D341Med (cell line): Measurements from ENCODE around the gene MRPL22.
"Not testable (repeated sequence)": the region's sequence is repeated elsewhere in the genome, so short reads cannot be mapped to it uniquely, and the experiment has no call there.

Experiments
- DNase-seq: peaks from one replicate; pipeline ENCODE4 v3.0.0; 2012; ENCODE audit warnings: low spot score

MRPL22 gene

DNA sequence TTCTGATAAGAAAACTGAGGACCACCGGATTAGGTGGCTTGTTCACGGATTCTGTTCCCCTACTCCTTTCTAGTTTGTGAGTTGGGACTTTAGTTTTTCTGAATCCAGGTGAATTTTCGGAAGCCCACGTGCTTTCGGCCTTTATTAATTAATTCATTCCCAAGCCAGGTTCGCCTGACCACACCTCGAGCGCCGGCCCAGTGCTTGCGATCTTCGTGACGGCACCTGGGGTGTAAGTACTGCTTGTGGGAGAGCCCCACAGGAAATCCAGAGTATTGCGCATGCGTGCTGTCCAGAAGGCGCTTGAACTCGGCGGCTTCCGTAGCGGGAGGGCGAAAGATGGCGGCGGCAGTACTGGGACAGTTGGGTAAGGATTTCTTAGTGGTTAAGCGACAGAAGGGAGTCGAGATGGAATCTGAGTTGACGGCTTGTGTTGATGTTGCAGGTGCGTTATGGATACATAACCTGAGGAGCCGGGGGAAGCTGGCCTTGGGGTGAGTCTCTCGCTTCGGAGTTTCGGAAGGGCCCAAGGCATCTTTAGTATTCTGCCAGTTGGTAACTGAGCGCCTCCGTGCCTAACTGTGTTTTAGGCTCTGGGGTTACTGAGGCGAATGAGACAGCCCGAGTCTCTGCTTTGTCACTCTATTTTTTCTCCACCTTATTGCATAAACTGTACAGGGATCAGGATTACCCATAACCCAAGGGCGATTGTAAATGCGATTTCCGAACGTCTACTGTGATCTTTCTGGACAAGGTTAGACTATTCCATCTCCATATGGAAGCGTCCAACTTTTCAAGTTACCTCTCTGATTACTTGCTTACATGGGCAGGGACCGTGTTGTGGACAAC is at the start of gene MRPL22:
Gene MRPL22 (plus strand): TSS at position 302 of the 849 bp plus-strand sequence. CDS start 38 bp downstream, at position 340.
- peak; percentile 90 for DNase-seq

DNA sequence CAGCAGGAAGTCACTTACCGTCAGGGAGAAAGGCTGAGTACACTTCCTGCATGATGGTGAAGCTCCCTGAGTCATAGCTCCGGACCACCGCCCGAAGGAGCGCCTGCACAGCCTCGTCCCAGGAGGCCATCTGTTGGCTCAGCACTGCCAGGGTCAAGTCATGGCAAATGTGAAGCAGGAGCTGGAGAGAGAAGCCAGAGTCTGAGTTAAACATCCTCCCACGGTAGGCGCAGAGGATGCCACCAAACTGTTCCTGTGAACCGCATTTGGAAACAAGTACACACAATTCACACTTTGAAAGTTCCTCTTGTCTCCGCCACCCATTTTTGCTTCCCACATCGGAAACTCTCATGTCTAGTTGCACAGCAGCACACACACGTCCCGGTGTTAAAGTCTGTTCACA is 48.5 kb upstream of the MRPL22 start:
- DNase-seq = no peak

DNA sequence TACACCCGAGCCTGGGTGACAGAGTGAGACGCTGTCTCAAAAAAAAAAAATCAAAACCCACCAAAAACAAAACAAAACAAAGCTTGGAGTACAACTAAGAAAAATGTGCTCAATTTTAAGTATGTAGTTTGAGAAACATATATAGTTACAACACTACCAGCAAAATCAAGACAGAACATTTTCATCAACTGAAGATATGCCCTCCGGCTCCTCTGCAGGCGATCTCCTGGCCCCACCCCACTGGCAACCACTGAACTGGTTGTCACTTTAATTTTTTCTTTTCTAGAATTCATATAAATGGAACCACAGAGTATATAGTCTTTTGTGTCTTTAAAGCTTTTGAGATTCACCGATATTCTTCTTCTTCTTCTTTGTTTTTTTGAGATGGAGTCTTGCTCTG is 47.5 kb upstream of the MRPL22 start:
- DNase-seq = no peak

DNA sequence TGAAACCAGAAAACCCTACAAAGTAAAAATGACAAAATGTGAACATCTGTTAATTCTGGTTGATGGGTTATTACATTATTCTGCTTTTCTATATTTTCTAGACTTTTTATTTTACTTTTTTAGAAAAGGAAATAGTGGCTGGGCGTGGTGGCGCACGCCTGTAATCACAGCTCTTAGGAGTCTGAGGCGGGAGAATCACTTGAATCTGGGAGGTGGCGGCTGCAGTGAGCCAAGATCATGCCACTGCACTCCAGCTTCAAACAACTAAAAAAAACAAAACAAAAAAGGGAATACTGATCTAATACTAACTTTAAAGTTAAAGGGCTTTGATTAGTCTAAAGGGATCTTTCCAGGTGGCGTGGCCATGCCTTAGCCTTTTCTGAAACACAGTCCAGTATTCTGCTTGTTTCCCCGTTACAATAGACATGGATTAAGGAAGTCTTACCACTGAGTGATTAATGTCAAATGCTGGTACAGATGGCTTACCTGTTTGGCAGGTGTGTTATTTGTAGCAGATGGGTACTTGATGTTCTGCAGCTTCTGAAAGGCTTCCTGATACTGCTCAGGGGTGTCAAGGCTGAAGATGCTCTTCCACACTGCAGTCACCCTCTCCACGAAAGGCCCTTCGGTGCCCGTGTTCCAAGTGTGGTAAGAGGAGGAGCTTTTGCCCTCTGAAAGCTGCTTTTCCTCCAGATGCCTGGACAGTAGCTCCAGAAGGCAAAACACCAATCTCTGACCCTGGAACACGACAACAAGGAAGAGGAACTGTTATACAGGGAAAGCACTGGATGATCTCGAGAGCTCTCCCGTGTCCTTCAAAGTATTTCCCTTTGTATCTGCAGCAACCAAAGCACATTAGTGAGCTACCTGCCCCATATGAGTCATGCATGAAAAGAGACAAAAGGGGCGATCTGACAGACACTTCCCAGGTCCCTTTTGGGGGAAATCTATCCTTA is 45.0 kb upstream of the MRPL22 start:
- no peak for DNase-seq

DNA sequence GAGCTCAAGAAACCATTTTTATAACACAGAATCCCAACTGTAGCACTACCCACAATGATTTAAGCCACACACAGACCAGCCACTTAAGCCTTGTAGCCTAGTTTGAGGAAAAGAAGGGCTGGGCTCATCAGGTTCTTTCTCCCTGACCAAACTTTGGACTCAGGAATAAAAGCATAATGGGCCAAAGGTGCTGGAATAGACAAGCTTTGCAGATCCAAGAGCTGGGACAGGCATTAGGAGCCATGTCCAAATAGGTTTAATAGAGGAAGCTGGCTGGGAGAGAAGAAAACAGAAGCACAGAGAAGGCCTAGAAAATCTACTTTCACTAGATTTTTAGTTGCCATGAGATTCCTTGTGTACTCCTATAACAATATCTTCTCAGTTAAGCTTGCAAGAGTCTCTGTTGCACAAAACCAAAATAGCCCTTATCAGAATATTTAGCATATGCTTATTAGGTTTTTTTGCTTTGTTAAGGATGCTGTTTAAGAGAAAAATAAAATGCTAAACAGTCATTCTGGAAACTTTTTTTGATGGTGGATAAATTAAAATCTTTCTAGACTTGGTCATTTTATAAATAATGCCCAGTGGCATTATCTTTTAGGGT is 44.2 kb upstream of the MRPL22 start:
- DNase-seq = no peak

DNA sequence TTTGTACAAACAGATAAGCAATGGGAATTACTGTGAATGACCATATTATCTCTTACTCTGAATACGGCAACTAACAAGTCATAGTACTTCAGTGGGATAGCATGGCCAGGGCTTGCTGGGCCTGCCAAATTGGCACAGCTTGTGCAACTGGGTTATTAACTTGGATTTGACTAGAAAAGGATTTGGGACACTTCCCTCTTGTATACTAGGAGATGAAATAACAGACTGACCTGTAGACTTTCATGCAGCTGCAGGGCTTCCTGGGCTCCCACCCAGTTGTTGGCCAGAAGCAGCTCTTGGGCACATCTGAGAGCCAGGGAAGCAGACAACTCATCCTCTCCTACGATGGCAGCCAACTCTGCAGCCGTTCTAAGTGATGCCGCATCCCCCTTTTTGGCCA is 42.7 kb upstream of the MRPL22 start:
- no peak for DNase-seq

DNA sequence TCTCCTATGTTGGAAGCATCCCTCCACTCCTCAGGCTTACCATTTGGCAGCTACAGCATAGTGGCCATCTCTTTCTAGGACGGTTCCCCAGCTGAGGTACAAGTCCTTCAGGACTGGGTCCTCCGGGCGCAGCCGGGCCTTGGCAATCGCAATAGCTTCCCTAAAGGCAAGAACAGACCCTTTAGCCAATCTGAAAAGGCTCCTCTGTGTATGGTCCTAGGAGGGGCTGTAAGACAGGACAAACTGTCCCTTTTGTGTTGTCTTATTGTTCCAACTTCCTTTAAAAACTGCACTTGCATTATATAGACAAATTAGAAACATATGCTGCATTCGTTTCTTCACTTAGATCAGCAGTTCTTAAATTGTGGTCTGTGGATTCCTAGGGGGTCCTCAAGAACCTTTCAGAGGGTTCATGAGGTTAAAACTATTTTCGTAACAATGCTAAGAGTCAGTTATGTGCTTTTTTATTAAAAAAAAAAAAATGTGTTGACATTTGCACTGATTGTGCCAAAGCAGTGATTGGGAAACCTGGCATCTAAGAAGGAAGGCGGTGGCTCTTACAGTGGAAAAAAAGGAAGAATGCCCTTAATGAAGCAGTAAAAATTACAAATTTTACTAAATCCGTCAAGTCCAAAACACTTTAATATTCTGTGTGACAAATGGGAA is 41.6 kb upstream of the MRPL22 start:
- no peak for DNase-seq

DNA sequence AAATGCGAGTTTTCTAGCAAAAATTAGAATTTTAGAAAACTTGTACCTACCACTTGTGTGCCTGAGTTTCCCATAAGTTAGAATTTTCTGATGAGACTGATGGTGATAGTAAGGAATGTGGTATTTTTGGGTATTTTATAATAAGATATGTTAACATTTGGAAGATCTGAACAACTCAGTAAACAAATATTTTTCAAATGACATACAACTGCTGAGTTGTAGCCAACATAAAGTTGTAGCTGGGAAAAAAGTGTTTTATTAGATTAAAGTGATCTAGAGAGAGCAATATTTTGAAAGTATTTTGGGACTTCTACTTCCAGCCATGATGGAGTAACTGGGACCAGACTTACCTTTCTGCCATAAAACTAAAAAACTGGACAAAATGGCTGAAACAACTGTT is 40.8 kb upstream of the MRPL22 start:
- no peak for DNase-seq

DNA sequence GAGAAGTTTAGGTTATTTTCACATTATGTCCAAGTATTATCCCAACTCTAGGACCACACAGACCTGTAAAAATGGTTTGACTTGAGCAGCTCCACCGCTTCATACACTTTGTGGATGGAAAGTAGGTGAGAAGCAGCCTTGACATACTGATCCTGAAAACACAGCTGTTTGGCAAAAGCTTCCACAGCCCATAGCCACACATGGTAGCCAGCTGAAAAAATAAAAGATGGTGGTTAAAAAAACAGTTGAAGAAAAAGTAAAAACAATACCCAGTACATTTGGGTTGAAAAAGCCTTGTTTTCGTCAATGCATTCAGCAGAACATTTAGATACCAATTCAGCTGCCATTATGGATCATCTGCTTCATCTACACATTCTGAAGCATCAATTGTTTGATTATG is 39.6 kb upstream of the MRPL22 start:
- DNase-seq = no peak

DNA sequence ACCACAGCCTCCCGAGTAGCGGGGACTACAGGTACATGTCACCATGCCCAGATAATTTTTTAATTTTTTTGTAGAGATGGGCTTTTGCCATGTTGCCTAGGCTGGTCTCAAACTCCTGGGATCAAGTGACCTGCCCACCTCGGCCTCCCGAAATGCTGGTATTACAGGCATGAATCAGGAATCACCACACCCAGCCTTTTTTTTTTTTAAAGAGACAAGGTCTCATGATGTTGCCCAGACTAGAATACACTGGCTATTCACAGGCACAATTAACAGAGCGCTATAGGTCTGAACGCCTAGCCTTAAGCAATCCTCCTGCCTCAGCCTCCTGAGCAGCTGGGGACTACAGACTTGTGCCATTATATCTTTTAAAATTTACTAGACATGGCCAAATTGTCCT is 39.0 kb upstream of the MRPL22 start:
- DNase-seq = no peak

DNA sequence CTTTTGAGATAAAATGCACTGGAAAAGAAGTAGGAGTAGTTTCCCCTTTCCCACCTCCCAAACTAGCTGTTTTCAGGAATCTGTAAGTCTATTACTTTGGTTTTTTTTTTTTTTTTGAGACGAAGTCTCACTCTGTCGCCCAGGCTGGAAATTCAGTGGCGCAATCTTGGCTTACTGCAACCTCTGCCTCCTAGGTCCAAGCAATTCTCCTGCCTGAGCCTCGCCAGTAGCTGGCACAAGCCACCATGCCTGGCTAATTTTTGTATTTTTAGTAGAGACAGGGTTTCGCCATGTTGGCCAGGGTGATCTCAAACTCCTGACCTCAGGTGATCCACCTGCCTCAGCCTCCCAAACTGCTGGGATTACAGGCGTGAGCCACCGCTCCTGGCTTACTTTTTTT is 35.3 kb upstream of the MRPL22 start:
- not testable (repeated sequence) for DNase-seq

DNA sequence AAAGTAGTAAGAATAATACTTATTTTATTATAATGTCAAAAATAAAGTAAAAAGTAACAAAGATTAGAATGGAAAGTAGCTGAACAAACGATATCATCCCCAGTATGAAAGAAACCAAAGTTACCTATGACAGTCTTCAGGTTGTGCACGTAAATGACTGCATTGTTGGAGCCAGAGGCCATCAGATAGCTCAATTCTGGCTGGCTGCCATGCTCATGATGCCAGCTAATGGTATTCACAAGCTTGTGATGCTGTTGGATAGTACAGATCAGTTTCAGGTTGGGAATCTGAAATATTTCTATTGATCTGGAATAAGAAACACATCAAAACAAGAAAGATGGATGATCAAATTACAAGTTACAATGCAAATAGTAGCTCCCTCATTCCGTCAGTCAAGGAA is 24.0 kb upstream of the MRPL22 start:
- no peak for DNase-seq

DNA sequence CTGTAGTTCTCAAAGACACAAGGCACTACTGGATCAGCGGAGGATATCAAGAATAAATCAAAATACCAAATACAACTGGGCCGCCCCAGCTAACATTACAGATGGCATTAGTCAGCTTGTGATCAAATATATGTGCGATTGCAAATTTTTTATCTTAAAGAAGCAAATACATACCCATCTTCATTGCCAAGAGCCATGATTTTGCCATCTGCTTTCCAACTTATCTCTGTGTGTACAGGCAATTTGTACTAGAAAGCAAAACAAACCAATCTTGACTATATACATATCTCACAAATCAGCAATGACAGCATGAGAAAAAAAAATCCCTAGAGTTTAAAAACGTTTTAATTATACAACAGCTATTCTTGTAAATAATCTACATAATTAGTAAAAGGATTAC is 23.1 kb upstream of the MRPL22 start:
- no peak for DNase-seq

DNA sequence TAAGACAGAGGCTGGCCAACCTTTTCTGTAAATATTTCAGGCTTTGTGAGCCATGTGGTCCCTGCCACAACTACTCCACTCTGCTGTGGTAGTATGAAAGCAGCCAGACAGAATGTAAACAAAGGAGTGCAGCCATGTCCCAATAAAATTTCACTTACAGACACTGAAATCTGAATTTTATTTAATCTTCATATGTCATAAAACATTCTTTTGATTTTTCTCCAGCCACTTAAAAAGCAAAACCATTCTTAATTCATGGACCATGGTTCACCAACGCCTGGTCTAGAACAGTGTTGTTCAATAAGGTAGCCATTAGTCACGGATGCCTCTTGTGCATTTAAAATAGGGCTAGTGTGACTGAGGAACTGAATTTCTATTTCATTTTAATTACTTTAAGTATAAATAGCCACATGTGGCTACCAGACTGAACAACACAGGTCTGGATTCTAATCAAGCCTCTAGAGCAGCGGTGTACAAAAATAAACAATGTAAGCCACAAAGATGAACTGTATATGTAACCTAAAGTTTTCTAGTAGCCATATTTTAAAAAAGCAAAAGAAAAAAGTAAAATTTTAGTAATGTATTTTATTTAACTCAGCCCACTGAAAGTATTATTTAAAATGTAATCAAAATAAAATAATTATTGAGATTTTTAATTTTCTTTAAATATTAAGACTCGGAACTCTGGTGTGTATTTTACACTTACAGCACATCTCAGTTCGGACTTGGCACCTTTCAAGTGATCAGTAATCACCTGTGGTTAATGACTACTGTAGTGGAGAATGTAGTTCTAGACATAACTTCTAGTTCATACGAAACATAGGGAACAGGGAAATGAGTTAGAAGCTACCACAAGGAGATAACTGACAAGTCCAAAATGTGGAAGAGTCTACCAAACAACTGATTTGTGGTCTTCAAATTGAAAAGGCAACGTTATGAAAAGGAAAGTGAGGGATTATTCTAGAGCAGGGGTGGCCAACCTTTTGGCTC is 17.1 kb upstream of the MRPL22 start:
- DNase-seq = no peak

DNA sequence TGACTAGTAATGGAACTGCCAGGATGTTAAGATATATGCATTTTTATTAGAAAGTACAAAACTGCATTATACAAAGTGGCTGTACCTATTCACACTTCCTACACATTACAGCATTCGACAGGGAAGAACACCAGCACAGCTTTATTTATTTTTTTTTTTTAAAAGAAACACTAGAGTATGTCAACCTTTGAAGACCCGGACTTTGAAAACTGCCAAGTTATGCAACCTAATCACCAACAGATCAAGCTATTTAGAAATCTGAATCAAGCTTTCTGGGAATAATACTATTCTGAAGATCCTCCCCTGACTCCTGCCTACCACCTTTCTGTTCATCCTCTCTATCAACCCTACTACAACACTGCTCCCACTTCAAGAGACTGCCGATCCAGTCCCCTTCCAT is 7.3 kb upstream of the MRPL22 start:
- no peak for DNase-seq

DNA sequence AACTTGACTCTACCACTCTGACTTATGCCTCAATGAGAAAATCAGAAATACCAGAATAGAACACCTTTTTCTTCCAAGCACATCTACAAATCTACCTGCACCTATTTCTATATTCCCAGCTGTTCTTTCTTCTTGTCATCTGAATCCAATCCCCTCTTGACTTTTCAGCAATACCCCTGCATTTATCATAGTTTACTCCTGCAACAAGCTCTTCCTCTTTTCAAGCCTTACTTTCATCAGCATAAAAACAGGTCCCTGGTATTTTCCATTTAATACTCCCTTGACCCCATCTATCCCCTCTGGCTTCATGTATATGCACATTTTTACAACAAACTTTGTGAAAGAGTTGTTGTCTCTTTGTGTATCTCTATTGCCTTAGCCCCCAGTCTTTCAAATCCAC is 6.0 kb upstream of the MRPL22 start:
- DNase-seq = no peak

DNA sequence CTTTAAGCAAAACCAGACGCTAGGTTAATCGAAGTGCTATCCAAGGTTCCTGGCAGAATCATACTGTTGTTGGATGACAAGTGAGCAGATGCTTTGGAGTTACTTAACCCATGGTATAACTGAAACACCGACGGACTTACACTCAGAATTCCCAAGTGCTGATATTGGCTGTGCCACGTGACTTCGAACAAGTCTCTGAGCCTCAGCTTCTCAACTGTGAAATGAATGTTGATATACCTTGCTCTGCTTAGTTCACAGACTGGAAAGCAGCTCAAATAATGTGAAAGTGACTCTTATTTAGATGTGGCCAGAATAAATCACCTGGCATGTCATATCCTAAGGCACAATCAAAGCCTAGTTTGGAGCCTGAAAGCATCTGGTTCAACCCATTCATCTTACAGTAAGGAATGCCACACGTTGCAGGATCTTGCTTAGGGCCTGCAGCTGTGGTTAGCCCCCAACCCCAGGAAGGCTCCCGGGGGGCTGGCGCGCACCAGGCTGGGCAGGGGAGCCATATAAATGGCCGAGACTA is 3.6 kb upstream of the MRPL22 start:
- no peak for DNase-seq

DNA sequence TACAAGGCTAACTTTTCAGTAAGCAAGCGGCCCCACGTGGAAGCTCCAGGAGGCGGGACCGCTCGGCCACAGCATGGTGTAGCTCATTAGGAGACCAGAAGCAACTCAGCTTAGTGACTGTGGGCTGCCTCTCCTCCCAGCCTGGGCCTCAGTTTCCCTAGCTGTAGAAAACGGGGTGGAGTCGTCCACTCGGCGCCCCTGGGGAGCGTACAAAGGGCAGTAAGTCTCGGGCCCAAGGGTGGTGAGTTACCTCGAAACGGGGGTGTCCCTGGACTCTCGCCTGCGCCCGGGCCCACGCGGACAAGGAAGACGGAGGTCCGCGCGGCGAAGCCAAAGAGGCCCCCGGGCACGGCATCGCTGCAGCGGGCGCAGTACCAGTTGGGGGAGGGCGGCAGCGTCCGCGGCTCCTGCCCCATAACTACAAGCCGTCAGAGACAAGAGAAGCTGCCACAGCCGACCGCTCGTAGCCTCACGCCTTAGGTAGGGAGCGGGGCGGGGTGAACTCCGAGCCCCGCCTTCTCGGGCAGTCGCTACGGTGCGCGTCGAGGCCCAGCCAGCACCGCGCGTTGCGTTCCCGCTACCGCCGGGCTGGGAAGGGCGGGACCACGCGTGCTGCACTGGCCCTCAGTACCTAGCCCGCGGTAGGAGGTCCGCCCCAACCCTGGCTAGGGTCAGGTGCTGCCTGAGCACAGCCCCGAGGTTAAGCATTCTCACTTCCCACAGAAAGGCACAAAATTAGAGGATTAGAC is 3.0 kb upstream of the MRPL22 start, which contains the start of gene GEMIN5:
Gene GEMIN5 (minus strand): TSS at position 494 of the 749 bp plus-strand sequence. CDS start 78 bp downstream, at position 416.
- DNase-seq = peak; percentile 94

DNA sequence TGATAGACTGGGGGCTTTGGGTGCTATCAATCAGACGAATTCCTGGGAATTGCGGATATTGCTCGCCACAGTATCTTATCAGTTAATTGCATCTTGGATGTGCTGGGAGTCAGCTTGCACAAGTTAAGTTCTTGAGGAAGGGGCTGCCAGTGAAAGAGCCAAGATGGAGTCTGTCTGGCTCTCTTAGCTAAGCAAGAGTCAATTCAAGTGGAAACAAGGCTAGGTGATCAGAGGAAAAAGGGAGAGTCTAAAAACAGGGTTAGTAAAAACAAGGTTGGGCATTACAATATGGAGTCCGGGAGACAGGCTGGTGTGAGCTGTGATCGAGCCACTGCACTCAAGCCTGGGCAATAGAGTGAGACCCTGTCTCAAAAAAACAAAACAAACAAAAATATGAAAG is 1.5 kb upstream of the MRPL22 start:
- not testable (repeated sequence) for DNase-seq

DNA sequence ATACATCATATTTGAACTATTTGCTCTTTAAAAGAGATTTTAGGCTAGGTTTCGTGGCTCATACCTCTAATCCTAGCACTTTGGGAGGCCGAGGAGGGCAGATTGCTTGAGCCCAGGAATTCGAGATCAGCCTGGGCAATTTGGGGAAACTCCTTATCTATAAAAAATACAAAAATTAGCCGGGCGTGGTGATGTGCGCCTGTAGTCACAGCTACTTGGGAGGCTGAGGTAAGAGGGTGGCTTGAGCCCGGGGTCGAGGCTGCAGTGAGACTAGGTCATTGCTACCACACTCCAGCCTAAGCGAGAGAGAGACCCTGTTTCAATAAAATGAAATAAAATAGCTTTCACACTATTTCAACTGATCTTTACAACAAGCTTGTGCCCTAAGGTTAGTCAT is 500 bp upstream of the MRPL22 start:
- no peak for DNase-seq
